ENCODE data around the gene PLD6. TPM values are rescaled to one million over a fixed set of nuclear protein-coding genes. Genes with fewer than 3 reads are reported as not detected.
"Not testable (repeated sequence)": the region's sequence is repeated elsewhere in the genome, so short reads cannot be mapped to it uniquely, and the experiment has no call there.

The PLD6 gene, protein sequence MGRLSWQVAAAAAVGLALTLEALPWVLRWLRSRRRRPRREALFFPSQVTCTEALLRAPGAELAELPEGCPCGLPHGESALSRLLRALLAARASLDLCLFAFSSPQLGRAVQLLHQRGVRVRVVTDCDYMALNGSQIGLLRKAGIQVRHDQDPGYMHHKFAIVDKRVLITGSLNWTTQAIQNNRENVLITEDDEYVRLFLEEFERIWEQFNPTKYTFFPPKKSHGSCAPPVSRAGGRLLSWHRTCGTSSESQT
- 1.00 and 1.2 TPM in 2 replicates for total RNA-seq
- long read RNA-seq, partial matches to known transcripts = 0 of 1 reads
- long read RNA-seq, other reads (novel, unspliced or antisense) = 1 of 1 reads

DNA sequence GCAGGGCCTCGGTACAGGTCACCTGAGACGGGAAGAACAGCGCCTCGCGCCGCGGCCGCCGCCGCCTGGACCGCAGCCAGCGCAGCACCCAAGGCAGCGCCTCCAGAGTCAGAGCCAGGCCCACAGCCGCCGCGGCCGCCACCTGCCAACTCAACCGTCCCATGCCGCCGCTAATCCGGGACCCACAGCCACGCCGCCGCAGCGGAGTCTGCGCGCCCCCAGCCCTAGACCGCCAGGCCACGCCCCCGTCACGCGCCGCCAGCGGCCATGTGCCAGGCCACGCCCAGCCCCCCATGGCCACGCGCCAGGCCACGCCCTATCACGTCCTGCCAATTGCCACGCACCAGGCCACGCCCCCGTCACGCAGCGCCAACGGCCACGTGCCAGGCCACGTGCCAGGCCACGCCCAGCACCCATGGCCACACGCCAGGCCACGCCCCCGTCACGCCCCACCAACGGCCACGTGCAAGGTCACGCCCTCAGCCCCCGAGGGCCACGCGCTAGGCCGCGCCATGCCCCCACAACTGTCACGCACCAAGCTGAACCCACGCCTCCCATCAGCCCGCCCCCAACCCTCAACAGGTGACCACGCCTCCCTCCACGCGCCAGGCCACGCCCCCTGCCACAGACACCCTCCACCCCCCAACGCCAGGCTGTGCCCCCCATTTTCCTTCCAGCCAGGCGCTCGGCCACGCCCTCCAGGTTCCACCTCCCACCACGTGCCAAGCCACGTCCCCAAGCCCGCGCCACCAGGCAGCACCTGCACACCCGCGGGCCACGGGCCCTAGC, at the start of gene PLD6:
PLD6 (minus strand) TSS at position 210 of the 789 bp plus-strand sequence; CDS start at position 163, 47 bp downstream.
- Mint-ChIP-seq H3K4me1 (ENCODE audit: low read depth) (no peaks in the 10 kb centered on the region), H3K4me3 (ENCODE audit: low read depth) (no peak within 1 kb of the TSS), H3K9me3 (ENCODE audit: low read depth) (no peaks in the 10 kb centered on the region), H3K27me3 (no peaks in the 10 kb centered on the region), H3K27ac (no peak within 1 kb of the TSS), H3K36me3 (ENCODE audit: insufficient read depth) (no peaks in the 10 kb centered on the region)
- DNase-seq (ENCODE audit: low spot score, unreplicated experiment) = no peak
- TF ChIP-seq, protein P1, sequence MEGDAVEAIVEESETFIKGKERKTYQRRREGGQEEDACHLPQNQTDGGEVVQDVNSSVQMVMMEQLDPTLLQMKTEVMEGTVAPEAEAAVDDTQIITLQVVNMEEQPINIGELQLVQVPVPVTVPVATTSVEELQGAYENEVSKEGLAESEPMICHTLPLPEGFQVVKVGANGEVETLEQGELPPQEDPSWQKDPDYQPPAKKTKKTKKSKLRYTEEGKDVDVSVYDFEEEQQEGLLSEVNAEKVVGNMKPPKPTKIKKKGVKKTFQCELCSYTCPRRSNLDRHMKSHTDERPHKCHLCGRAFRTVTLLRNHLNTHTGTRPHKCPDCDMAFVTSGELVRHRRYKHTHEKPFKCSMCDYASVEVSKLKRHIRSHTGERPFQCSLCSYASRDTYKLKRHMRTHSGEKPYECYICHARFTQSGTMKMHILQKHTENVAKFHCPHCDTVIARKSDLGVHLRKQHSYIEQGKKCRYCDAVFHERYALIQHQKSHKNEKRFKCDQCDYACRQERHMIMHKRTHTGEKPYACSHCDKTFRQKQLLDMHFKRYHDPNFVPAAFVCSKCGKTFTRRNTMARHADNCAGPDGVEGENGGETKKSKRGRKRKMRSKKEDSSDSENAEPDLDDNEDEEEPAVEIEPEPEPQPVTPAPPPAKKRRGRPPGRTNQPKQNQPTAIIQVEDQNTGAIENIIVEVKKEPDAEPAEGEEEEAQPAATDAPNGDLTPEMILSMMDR (IDR thresholded peaks at IDR 0.05; ENCODE audit: unreplicated experiment) = no peak

DNA sequence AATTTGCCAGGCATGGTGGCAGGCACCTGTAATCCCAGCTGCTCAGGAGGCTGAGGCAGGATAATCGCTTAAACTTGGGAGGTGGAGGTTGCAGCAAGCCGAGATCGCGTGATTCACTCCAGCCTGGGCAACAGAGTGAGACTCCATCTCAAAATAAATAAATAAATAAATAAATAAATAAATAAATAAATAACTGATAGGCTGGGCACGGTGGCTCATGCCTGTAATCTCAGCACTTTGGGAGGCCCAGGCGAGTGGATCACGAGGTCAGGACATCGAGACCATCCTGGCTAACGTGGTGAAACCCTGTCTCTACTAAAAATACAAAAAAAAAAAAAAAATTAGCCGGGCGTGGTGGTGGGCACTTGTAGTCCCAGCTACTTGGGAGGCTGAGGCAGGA, 49.6 kb upstream of the PLD6 start:
- not testable (repeated sequence) for H3K9me3 Mint-ChIP-seq (ENCODE audit: low read depth); H3K4me3 Mint-ChIP-seq (ENCODE audit: low read depth); DNase-seq (ENCODE audit: low spot score, unreplicated experiment); H3K27ac Mint-ChIP-seq; H3K27me3 Mint-ChIP-seq; H3K4me1 Mint-ChIP-seq (ENCODE audit: low read depth)
- H3K36me3 Mint-ChIP-seq (ENCODE audit: insufficient read depth) = peaks cover 32% of the 10 kb centered on the region

DNA sequence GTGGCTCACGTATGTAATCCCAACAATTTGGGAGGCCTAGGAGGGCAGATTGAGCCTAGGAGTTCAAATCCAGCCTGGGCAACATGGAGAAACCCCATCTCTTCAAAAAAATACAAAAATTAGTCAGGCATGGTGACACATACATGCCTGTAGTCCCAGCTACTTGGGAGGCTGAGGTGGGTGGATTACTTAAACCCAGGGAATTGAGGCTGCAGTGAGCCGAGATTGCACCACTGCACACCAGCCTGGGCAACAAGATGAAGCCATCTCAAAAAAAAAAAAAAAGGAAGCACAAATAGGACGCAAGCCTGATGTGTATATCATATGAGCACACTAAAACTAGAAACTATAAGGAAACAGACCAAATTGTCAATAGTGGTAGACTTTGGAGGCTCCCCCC, 47.9 kb upstream of the PLD6 start:
- no peak for DNase-seq (ENCODE audit: low spot score, unreplicated experiment)
- peaks cover 4% of the 10 kb centered on the region for H3K4me1 Mint-ChIP-seq (ENCODE audit: low read depth)
- H3K27ac Mint-ChIP-seq = no peak overlapping the region
- H3K4me3 Mint-ChIP-seq (ENCODE audit: low read depth) = no peak overlapping the region
- peaks cover 28% of the 10 kb centered on the region for H3K36me3 Mint-ChIP-seq (ENCODE audit: insufficient read depth)
- no peaks in the 10 kb centered on the region for H3K9me3 Mint-ChIP-seq (ENCODE audit: low read depth)
- no peaks in the 10 kb centered on the region for H3K27me3 Mint-ChIP-seq
- TF ChIP-seq, protein P1 (IDR thresholded peaks at IDR 0.05; ENCODE audit: unreplicated experiment) = no peak

DNA sequence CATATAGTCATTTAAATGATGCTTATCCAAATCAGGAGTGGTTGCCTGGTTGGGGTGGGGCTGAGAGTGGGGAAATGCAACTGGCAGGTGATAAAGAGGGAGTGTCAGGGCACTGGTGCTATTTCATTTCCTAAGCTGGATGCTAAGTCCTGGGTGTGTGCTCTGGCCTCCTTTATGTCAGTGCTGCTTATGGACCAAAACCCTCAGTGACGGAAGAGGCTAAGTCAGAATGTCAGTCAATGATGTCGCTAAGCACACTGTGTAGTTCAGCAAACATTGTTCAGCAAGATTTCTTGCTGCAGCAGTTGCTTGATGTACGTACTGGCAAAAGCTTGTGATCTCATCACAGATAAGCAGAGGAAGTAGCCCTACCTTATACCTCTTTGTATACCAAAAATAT, 47.3 kb upstream of the PLD6 start:
- Mint-ChIP-seq H3K4me1 (ENCODE audit: low read depth) (peaks cover 4% of the 10 kb centered on the region), H3K36me3 (ENCODE audit: insufficient read depth) (peaks cover 26% of the 10 kb centered on the region), H3K27ac (no peak overlapping the region), H3K9me3 (ENCODE audit: low read depth) (no peaks in the 10 kb centered on the region), H3K4me3 (ENCODE audit: low read depth) (no peak overlapping the region), H3K27me3 (no peaks in the 10 kb centered on the region)
- no peak for DNase-seq (ENCODE audit: low spot score, unreplicated experiment)
- TF ChIP-seq, protein P1 (IDR thresholded peaks at IDR 0.05; ENCODE audit: unreplicated experiment) = no peak

DNA sequence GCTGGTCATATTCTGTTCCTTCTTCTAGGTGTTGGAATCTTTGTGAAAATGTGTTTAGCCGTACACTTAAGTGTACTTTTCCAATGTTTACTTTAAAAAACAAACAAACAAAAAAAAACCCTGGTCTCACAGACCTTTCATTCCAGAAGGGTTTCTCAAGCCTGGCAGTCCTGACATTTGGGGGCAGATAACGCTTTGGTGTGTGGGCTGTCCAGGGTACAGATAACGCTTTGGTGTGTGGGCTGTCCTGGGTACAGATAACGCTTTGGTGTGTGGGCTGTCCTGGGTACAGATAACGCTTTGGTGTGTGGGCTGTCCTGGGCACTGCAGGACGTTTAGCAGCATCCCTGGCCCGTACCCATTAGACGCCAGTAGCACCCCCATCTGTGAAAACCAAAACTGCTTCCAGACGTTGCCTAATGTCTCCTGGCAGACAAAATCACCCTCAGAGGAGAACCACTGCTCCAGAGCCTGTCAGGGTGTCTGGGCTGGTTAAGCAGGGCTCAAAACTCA, 46.1 kb upstream of the PLD6 start:
- Mint-ChIP-seq H3K36me3 (ENCODE audit: insufficient read depth) (peaks cover 25% of the 10 kb centered on the region), H3K4me3 (ENCODE audit: low read depth) (no peak overlapping the region)

More for the DNA sequence above, 46.1 kb upstream of the PLD6 start:
- H3K27ac Mint-ChIP-seq = peak overlapping the region; percentile 87
- peaks cover 4% of the 10 kb centered on the region for H3K4me1 Mint-ChIP-seq (ENCODE audit: low read depth)
- H3K9me3 Mint-ChIP-seq (ENCODE audit: low read depth) = no peaks in the 10 kb centered on the region
- DNase-seq (ENCODE audit: low spot score, unreplicated experiment) = no peak
- TF ChIP-seq, protein P1 (IDR thresholded peaks at IDR 0.05; ENCODE audit: unreplicated experiment) = no peak
- H3K27me3 Mint-ChIP-seq = no peaks in the 10 kb centered on the region
